SJSA1 (cell line): ENCODE results near the gene NUFIP2. TPM values are rescaled to one million over a fixed set of nuclear protein-coding genes. Genes with fewer than 3 reads are reported as not detected.

Experiments
- DNase-seq, 2 experiments: peaks; one replicate each; pipeline ENCODE4 v3.0.0-alpha.2; 2015 to 2020; ENCODE audit warnings: low spot score in 2 of 2, low read depth in 1 of 2
- H3K27ac ChIP-seq: fragments of 250-450 bp; sonication (Bioruptor Pico); 2 replicates; pipeline ENCODE4 v1.5.1; 2020; ENCODE audit warnings: mild to moderate bottlenecking, moderate library complexity
- H3K27me3 ChIP-seq: fragments of 250-450 bp; sonication (Bioruptor Pico); replicated peaks from 2 replicates; pipeline ENCODE4 v1.5.1; 2020; ENCODE audit warnings: mild to moderate bottlenecking, moderate library complexity
- H3K36me3 ChIP-seq: fragments of 250-450 bp; sonication (Bioruptor Pico); 2 replicates; pipeline ENCODE4 v1.5.1; 2020; ENCODE audit warnings: mild to moderate bottlenecking
- H3K4me1 ChIP-seq: fragments of 250-450 bp; sonication (Bioruptor Pico); replicated peaks from 2 replicates; pipeline ENCODE4 v1.6.1; 2021; ENCODE audit warnings: mild to moderate bottlenecking
- H3K4me3 ChIP-seq: fragments of 250-450 bp; sonication (Bioruptor Pico); 2 replicates; pipeline ENCODE4 v1.5.1; 2020; ENCODE audit warnings: mild to moderate bottlenecking
- H3K9me3 ChIP-seq: fragments of 250-450 bp; sonication (Bioruptor Pico); replicated peaks from 2 replicates; pipeline ENCODE4 v1.5.1; 2020; ENCODE audit warnings: mild to moderate bottlenecking
- total RNA-seq: library from RNA; depleted of rRNA; stranded (reverse); fragments of >200 nt; shearing (Covaris generic); gene quantifications from 2 replicates; pipeline ENCODE4 v1.2.3, GENCODE V29; 2014

NUFIP2 gene
- total RNA-seq, 1 experiment from 2014 or later, result 36.2 TPM

- H3K36me3 ChIP-seq, result peaks cover 43% of the 10 kb centered on the region
- peaks cover 15% of the 10 kb centered on the region for H3K4me1 ChIP-seq
- no peak overlapping the region for H3K4me3 ChIP-seq
- no peaks in the 10 kb centered on the region for H3K9me3 ChIP-seq
- no peaks in the 10 kb centered on the region for H3K27me3 ChIP-seq
- no peak for DNase-seq
- H3K27ac ChIP-seq, result no peak overlapping the region
These were observed 37.0 kb downstream of the NUFIP2 start for GRCh38 chr17:29256735-29257466.

GRCh38 chr17:29255926-29256522, 37.9 kb downstream of the NUFIP2 start:
- no peaks in the 10 kb centered on the region for H3K27me3 ChIP-seq
- peaks cover 15% of the 10 kb centered on the region for H3K4me1 ChIP-seq
- H3K4me3 ChIP-seq, result no peak overlapping the region
- no peak overlapping the region for H3K27ac ChIP-seq
- peaks cover 35% of the 10 kb centered on the region for H3K36me3 ChIP-seq
- no peak for DNase-seq
- H3K9me3 ChIP-seq, result no peaks in the 10 kb centered on the region

- DNase-seq, result no peak
- Histone ChIP-seq H3K27ac (no peak overlapping the region), H3K4me3 (no peak overlapping the region), H3K4me1 (peaks cover 12% of the 10 kb centered on the region), H3K36me3 (peaks cover 13% of the 10 kb centered on the region), H3K27me3 (no peaks in the 10 kb centered on the region), H3K9me3 (no peaks in the 10 kb centered on the region)
These were observed 40.9 kb downstream of the NUFIP2 start for GRCh38 chr17:29253037-29253436.

GRCh38 chr17:29252101-29252791, 41.7 kb downstream of the NUFIP2 start:
- Histone ChIP-seq H3K27me3 (no peaks in the 10 kb centered on the region), H3K36me3 (peaks cover 8% of the 10 kb centered on the region; the same call in 1 of the 2 replicates), H3K27ac (no peak overlapping the region), H3K9me3 (no peaks in the 10 kb centered on the region), H3K4me1 (peaks cover 6% of the 10 kb centered on the region), H3K4me3 (no peak overlapping the region)
- no peak for DNase-seq

GRCh38 chr17:29251184-29251583, 42.8 kb downstream of the NUFIP2 start:
- H3K4me1 ChIP-seq, result no peaks in the 10 kb centered on the region
- DNase-seq, result no peak
- no peak overlapping the region for H3K27ac ChIP-seq

GRCh38 chr17:29250666-29251065, 43.3 kb downstream of the NUFIP2 start:
- Histone ChIP-seq H3K4me3 (no peak overlapping the region), H3K27ac (no peak overlapping the region), H3K9me3 (no peaks in the 10 kb centered on the region), H3K27me3 (no peaks in the 10 kb centered on the region), H3K4me1 (no peaks in the 10 kb centered on the region), H3K36me3 (peaks cover 6% of the 10 kb centered on the region; the same call in 1 of the 2 replicates)
- no peak for DNase-seq

More at GRCh38 chr17:29251184-29251583, 42.8 kb downstream of the NUFIP2 start:
- Histone ChIP-seq H3K4me3 (no peak overlapping the region), H3K9me3 (no peaks in the 10 kb centered on the region), H3K36me3 (peaks cover 6% of the 10 kb centered on the region; the same call in 1 of the 2 replicates), H3K27me3 (no peaks in the 10 kb centered on the region)

- H3K4me1 ChIP-seq, result no peaks in the 10 kb centered on the region
- H3K27ac ChIP-seq, result no peak overlapping the region
- no peak for DNase-seq
These were observed 45.1 kb downstream of the NUFIP2 start for GRCh38 chr17:29248845-29249244.

GRCh38 chr17:29247219-29247618, 46.7 kb downstream of the NUFIP2 start:
- Histone ChIP-seq H3K27me3 (no peaks in the 10 kb centered on the region), H3K9me3 (no peaks in the 10 kb centered on the region; the same call in 1 of the 2 replicates), H3K27ac (no peak overlapping the region), H3K4me1 (no peaks in the 10 kb centered on the region), H3K36me3 (no peaks in the 10 kb centered on the region), H3K4me3 (no peak overlapping the region)
- DNase-seq, result no peak

More at GRCh38 chr17:29248845-29249244, 45.1 kb downstream of the NUFIP2 start:
- Histone ChIP-seq H3K9me3 (no peaks in the 10 kb centered on the region), H3K36me3 (no peaks in the 10 kb centered on the region), H3K27me3 (no peaks in the 10 kb centered on the region), H3K4me3 (no peak overlapping the region)

- H3K27me3 ChIP-seq, result no peaks in the 10 kb centered on the region
- no peaks in the 10 kb centered on the region for H3K36me3 ChIP-seq
- no peaks in the 10 kb centered on the region; the same call in 1 of the 2 replicates for H3K9me3 ChIP-seq
- H3K4me3 ChIP-seq, result no peak within 1 kb of the TSS
- DNase-seq, result no peak
- H3K27ac ChIP-seq, result no peak within 1 kb of the TSS
- peaks cover 4% of the 10 kb centered on the region for H3K4me1 ChIP-seq
These were observed 47.3 kb downstream of the NUFIP2 start, which contains the start of gene CRYBA1 for GRCh38 chr17:29246628-29247027. Gene CRYBA1, plus strand, starts transcription at chr17:29246859. Its CDS starts 5 bp downstream, at chr17:29246864.

- H3K9me3 ChIP-seq, result no peaks in the 10 kb centered on the region; the same call in 1 of the 2 replicates
- DNase-seq, result no peak
- H3K36me3 ChIP-seq, result no peaks in the 10 kb centered on the region
- no peaks in the 10 kb centered on the region for H3K27me3 ChIP-seq
- no peak overlapping the region for H3K4me3 ChIP-seq
- H3K27ac ChIP-seq, result no peak overlapping the region
- peaks cover 16% of the 10 kb centered on the region for H3K4me1 ChIP-seq
These were observed 48.5 kb downstream of the NUFIP2 start for GRCh38 chr17:29245401-29245800.

GRCh38 chr17:29243792-29244191, 50.2 kb downstream of the NUFIP2 start:
- no peak for DNase-seq
- Histone ChIP-seq H3K27ac (no peak overlapping the region), H3K4me3 (no peak overlapping the region), H3K4me1 (peaks cover 19% of the 10 kb centered on the region), H3K27me3 (no peaks in the 10 kb centered on the region), H3K36me3 (no peaks in the 10 kb centered on the region), H3K9me3 (no peaks in the 10 kb centered on the region; the same call in 1 of the 2 replicates)

- Histone ChIP-seq H3K27me3 (no peaks in the 10 kb centered on the region), H3K36me3 (no peaks in the 10 kb centered on the region), H3K9me3 (no peaks in the 10 kb centered on the region; the same call in 1 of the 2 replicates), H3K4me3 (no peak overlapping the region), H3K4me1 (peaks cover 19% of the 10 kb centered on the region), H3K27ac (no peak overlapping the region)
- no peak for DNase-seq
These were observed 51.2 kb downstream of the NUFIP2 start for GRCh38 chr17:29242790-29243189.

GRCh38 chr17:29242051-29242450, 51.9 kb downstream of the NUFIP2 start:
- Histone ChIP-seq H3K4me1 (peaks cover 19% of the 10 kb centered on the region), H3K27ac (no peak overlapping the region), H3K9me3 (no peaks in the 10 kb centered on the region; the same call in 1 of the 2 replicates), H3K4me3 (no peak overlapping the region), H3K36me3 (no peaks in the 10 kb centered on the region), H3K27me3 (no peaks in the 10 kb centered on the region)
- no peak for DNase-seq
